ENCODE results near the gene SIX5. TPM values are rescaled to one million over a fixed set of nuclear protein-coding genes. Genes with fewer than 3 reads are reported as not detected.

SIX5 gene
- total and polyA plus RNA-seq, 9 of the 15 experiments (the other 6 are each of a cell fraction or from before 2014, with no cell fraction given), result 1.4 to 17.2 (median 7.4) TPM; not detected in 2

GRCh38 chr19:45817010-45817724 lies 48.1 kb upstream of the SIX5 start (continued):
- peak; percentile 41; the same call in 1 of the 2 replicates for TF ChIP-seq STAG1 (CRISPR knock-in tag; IDR thresholded peaks at IDR 0.05; ENCODE audit: borderline replicate concordance)
- no peak for TF ChIP-seq ZNF449 (CRISPR knock-in tag; IDR thresholded peaks at IDR 0.05)
- TF ChIP-seq E2F6 (IDR thresholded peaks at IDR 0.05; ENCODE audit: borderline replicate concordance in 1 of 2, extremely low read depth in 1 of 2, insufficient read depth in 1 of 2, insufficient read length in 1 of 2, low read depth in 1 of 2, low read length in 1 of 2, poor library complexity in 1 of 2, severe bottlenecking in 1 of 2), result peak in 1 of 2 experiments; percentile 33
- no peak for TF ChIP-seq ZNF699 (CRISPR knock-in tag; IDR thresholded peaks at IDR 0.05; ENCODE audit: insufficient replicate concordance)
- peak; percentile 68 for TF ChIP-seq KLF16 (IDR thresholded peaks at IDR 0.05)
- TF ChIP-seq SOX6 (IDR thresholded peaks at IDR 0.05), result peak; percentile 56; the same call in 1 of the 2 replicates
- TF ChIP-seq ZNF644 (tag; IDR thresholded peaks at IDR 0.05; ENCODE audit: low read depth), result no peak
- peak; percentile 57 for TF ChIP-seq NEUROD1 (IDR thresholded peaks at IDR 0.05; ENCODE audit: borderline replicate concordance, low read depth, low read length, partially characterized antibody)
- TF ChIP-seq MAX (CRISPR knock-in tag; IDR thresholded peaks at IDR 0.05), result peak; percentile 63
- TF ChIP-seq ZNF512 (tag; IDR thresholded peaks at IDR 0.05), result no peak
- no peak for TF ChIP-seq MXI1 (IDR thresholded peaks at IDR 0.05; ENCODE audit: low read depth, low read length)
- TF ChIP-seq PURB (CRISPR knock-in tag; IDR thresholded peaks at IDR 0.05; ENCODE audit: low read depth), result no peak
- 0 out of 4 replicates have a peak, but pooled peaks have one; percentile 21 to 29 for TF ChIP-seq FOXK2 (conservative IDR thresholded peaks at IDR 0.05 in 1 of 2, IDR thresholded peaks at IDR 0.05 in 1 of 2; ENCODE audit: low read depth in 2 of 2)
- peak; percentile 75 for TF ChIP-seq CREM (IDR thresholded peaks at IDR 0.05; ENCODE audit: low read depth)
- no peak for TF ChIP-seq NCOA6 (IDR thresholded peaks at IDR 0.05)
- TF ChIP-seq ZBTB8A (IDR thresholded peaks at IDR 0.05; ENCODE audit: partially characterized antibody), result no peak
- peak; percentile 31; the same call in 1 of the 2 replicates for TF ChIP-seq ARID2 (IDR thresholded peaks at IDR 0.05)
- no peak; the same call in 1 of the 2 replicates for TF ChIP-seq EP400 (IDR thresholded peaks at IDR 0.05)
- TF ChIP-seq EWSR1 (IDR thresholded peaks at IDR 0.05; ENCODE audit: borderline replicate concordance, low read depth, partially characterized antibody), result no peak
- TF ChIP-seq PPARD (CRISPR knock-in tag; IDR thresholded peaks at IDR 0.05), result no peak
- 0 out of 2 replicates have a peak, but pooled peaks have one; percentile 36 for TF ChIP-seq ZKSCAN1 (IDR thresholded peaks at IDR 0.05; ENCODE audit: low read depth, low read length)
- no peak for TF ChIP-seq HDAC3 (IDR thresholded peaks at IDR 0.05; ENCODE audit: borderline replicate concordance, partially characterized antibody)
- no peak for TF ChIP-seq FOXK1 (CRISPR knock-in tag; IDR thresholded peaks at IDR 0.05; ENCODE audit: borderline replicate concordance)
